CD4-positive, CD25-positive, alpha-beta regulatory T cell (primary cell): ENCODE data around the gene POC1A. TPM values are rescaled to one million over a fixed set of nuclear protein-coding genes. Genes with fewer than 3 reads are reported as not detected.
A peak's percentile ranks its signal among the peaks of the same experiment; 100 is the strongest.

ENCODE experiments used
- ATAC-seq, 2 donors: fragments of 150-1000 bp; cut with Tn5 transposase; one replicate each; pipeline ENCODE4 v1.10.0; 2021; ENCODE audit warnings: low read depth in 2 of 2, moderate number of reproducible peaks in 2 of 2, moderate library complexity in 1 of 2
- DNase-seq, 3 donors: peaks; one replicate each; pipeline versions ENCODE4 v3.0.0 to v3.0.0-alpha.2; 2012 to 2022; ENCODE audit warnings: mixed read lengths in 1 of 3
- H3K27ac ChIP-seq: one replicate; pipeline ENCODE4 v1.7.0; 2013; ENCODE audit warnings: mild to moderate bottlenecking, low read length; ENCODE audit not compliant: insufficient read depth, poor library complexity, severe bottlenecking
- H3K27me3 ChIP-seq: one replicate; pipeline ENCODE4 v1.7.0; 2013; ENCODE audit warnings: low read length; ENCODE audit not compliant: control insufficient read depth, insufficient read depth
- H3K36me3 ChIP-seq: one replicate; pipeline ENCODE4 v1.7.0; 2013; ENCODE audit warnings: mild to moderate bottlenecking, low read length, moderate library complexity; ENCODE audit not compliant: control insufficient read depth, insufficient read depth
- H3K4me1 ChIP-seq: 2 replicates; pipeline ENCODE4 v1.7.0; 2013; ENCODE audit warnings: mild to moderate bottlenecking, low read length; ENCODE audit not compliant: insufficient read depth, control insufficient read depth, poor library complexity, severe bottlenecking
- H3K4me3 ChIP-seq: one replicate; pipeline ENCODE4 v1.7.0; 2013; ENCODE audit warnings: low read depth, mild to moderate bottlenecking, low read length, moderate library complexity
- H3K9me3 ChIP-seq, 2 experiments: 1 replicate in 1 of 2; 2 replicates in 1 of 2; pipeline ENCODE4 v1.7.0; 2013; ENCODE audit warnings: low read length in 2 of 2, mild to moderate bottlenecking in 1 of 2, moderate library complexity in 1 of 2; ENCODE audit not compliant: control insufficient read depth in 2 of 2
- H3K27ac Mint-ChIP-seq, 3 donors: one replicate each; pipeline ENCODE4 v1.8.0; 2020 to 2022; ENCODE audit warnings: mild to moderate bottlenecking in 3 of 3, mixed read lengths in 3 of 3, moderate library complexity in 2 of 3
- H3K27me3 Mint-ChIP-seq: one replicate; pipeline ENCODE4 v1.8.0; 2022; ENCODE audit warnings: mild to moderate bottlenecking, mixed read lengths
- H3K36me3 Mint-ChIP-seq: one replicate; pipeline ENCODE4 v1.8.0; 2020; ENCODE audit warnings: mixed read lengths
- H3K4me1 Mint-ChIP-seq, 4 donors: one replicate each; pipeline ENCODE4 v1.8.0; 2020 to 2022; ENCODE audit warnings: mixed read lengths in 4 of 4, mild to moderate bottlenecking in 1 of 4
- H3K4me3 Mint-ChIP-seq, 4 donors: one replicate each; pipeline ENCODE4 v1.8.0; 2020 to 2022; ENCODE audit warnings: mild to moderate bottlenecking in 4 of 4, mixed read lengths in 4 of 4, moderate library complexity in 3 of 4
- H3K9me3 Mint-ChIP-seq, 7 donors: one replicate each; pipeline ENCODE4 v1.8.0; 2020 to 2022; ENCODE audit warnings: mixed read lengths in 7 of 7, mild to moderate bottlenecking in 3 of 7, moderate library complexity in 2 of 7
- polyA plus RNA-seq, 4 donors: library from polyadenylated mRNA; unstranded; fragments of 300-500 nt; fragmentation: Illumina TruSeq; gene quantifications; one replicate each; pipeline ENCODE4 v1.2.3, GENCODE V29; 2021
- total RNA-seq: library from RNA; stranded (reverse); gene quantifications from one replicate; pipeline ENCODE4 v1.2.3, GENCODE V29; 2022

The POC1A gene
- total and polyA plus RNA-seq, 5 donors from 2014 or later: 1.3 to 3.2 (median 1.7) TPM

- H3K36me3 ChIP-seq: no peaks in the 10 kb centered on the region
- no peak overlapping the region for H3K27ac ChIP-seq
- Mint-ChIP-seq H3K9me3 (no peaks in the 10 kb centered on the region), H3K4me3 (no peak overlapping the region), H3K27me3 (no peaks in the 10 kb centered on the region), H3K27ac (peak overlapping the region in 1 of 3 donors; percentile 56), H3K36me3 (no peaks in the 10 kb centered on the region), H3K4me1 (peaks cover 5 to 14% (median 11%) of the 10 kb centered on the region in 4 donors)
- no peak for DNase-seq
- H3K4me3 ChIP-seq: no peak overlapping the region
- no peaks in the 10 kb centered on the region for H3K9me3 ChIP-seq
- no peak for ATAC-seq
- no peaks in the 10 kb centered on the region for H3K27me3 ChIP-seq
- H3K4me1 ChIP-seq: peaks cover 9% of the 10 kb centered on the region
Measured at GRCh38 chr3:52083556-52084087, 70.6 kb downstream of the POC1A start.

GRCh38 chr3:52082951-52083350, 71.3 kb downstream of the POC1A start:
- no peak for DNase-seq
- H3K27ac Mint-ChIP-seq: no peak overlapping the region

GRCh38 chr3:52080830-52081719, 73.1 kb downstream of the POC1A start:
- no peak for DNase-seq
- H3K27ac ChIP-seq: no peak overlapping the region
- H3K9me3 ChIP-seq: no peaks in the 10 kb centered on the region
- no peaks in the 10 kb centered on the region for H3K36me3 ChIP-seq
- Mint-ChIP-seq H3K4me1 (peaks cover 0 to 3% (median 0%) of the 10 kb centered on the region in 4 donors), H3K36me3 (no peaks in the 10 kb centered on the region), H3K4me3 (peak overlapping the region in 1 of 4 donors; percentile 11), H3K9me3 (no peaks in the 10 kb centered on the region), H3K27me3 (no peaks in the 10 kb centered on the region), H3K27ac (peak overlapping the region in 1 of 3 donors; percentile 71)
- no peaks in the 10 kb centered on the region for H3K27me3 ChIP-seq
- no peak overlapping the region for H3K4me3 ChIP-seq
- no peak for ATAC-seq
- H3K4me1 ChIP-seq: no peaks in the 10 kb centered on the region

More at GRCh38 chr3:52082951-52083350, 71.3 kb downstream of the POC1A start:
- no peaks in the 10 kb centered on the region for H3K27me3 Mint-ChIP-seq
- no peaks in the 10 kb centered on the region for H3K9me3 Mint-ChIP-seq
- H3K36me3 ChIP-seq: no peaks in the 10 kb centered on the region
- no peak for ATAC-seq
- peaks cover 5 to 14% (median 11%) of the 10 kb centered on the region in 4 donors for H3K4me1 Mint-ChIP-seq
- no peak overlapping the region for H3K4me3 ChIP-seq
- no peaks in the 10 kb centered on the region for H3K9me3 ChIP-seq
- no peak overlapping the region for H3K27ac ChIP-seq
- H3K4me1 ChIP-seq: peaks cover 9% of the 10 kb centered on the region
- H3K27me3 ChIP-seq: no peaks in the 10 kb centered on the region
- no peak overlapping the region for H3K4me3 Mint-ChIP-seq
- no peaks in the 10 kb centered on the region for H3K36me3 Mint-ChIP-seq

- Histone ChIP-seq H3K4me3 (no peak overlapping the region), H3K27ac (no peak overlapping the region), H3K27me3 (no peaks in the 10 kb centered on the region), H3K4me1 (no peaks in the 10 kb centered on the region), H3K9me3 (no peaks in the 10 kb centered on the region), H3K36me3 (no peaks in the 10 kb centered on the region)
- H3K27me3 Mint-ChIP-seq: no peaks in the 10 kb centered on the region
- ATAC-seq (no peak), DNase-seq (no peak)
- H3K4me1 Mint-ChIP-seq: no peaks in the 10 kb centered on the region
- H3K4me3 Mint-ChIP-seq: no peak overlapping the region
- H3K36me3 Mint-ChIP-seq: no peaks in the 10 kb centered on the region
- no peaks in the 10 kb centered on the region for H3K9me3 Mint-ChIP-seq
- H3K27ac Mint-ChIP-seq: no peak overlapping the region
Measured at GRCh38 chr3:52079958-52080357, 74.3 kb downstream of the POC1A start.

GRCh38 chr3:52078781-52079560, 75.3 kb downstream of the POC1A start:
- H3K36me3 ChIP-seq: no peaks in the 10 kb centered on the region
- no peak for ATAC-seq
- DNase-seq: no peak
- no peaks in the 10 kb centered on the region for H3K9me3 ChIP-seq
- Mint-ChIP-seq H3K4me3 (no peak overlapping the region), H3K27me3 (no peaks in the 10 kb centered on the region), H3K4me1 (no peaks in the 10 kb centered on the region), H3K36me3 (no peaks in the 10 kb centered on the region), H3K9me3 (no peaks in the 10 kb centered on the region), H3K27ac (peak overlapping the region in 2 of 3 donors; percentile 11 to 34)
- H3K27me3 ChIP-seq: no peaks in the 10 kb centered on the region
- no peak overlapping the region for H3K4me3 ChIP-seq
- H3K27ac ChIP-seq: no peak overlapping the region
- no peaks in the 10 kb centered on the region for H3K4me1 ChIP-seq

- Histone ChIP-seq H3K36me3 (no peaks in the 10 kb centered on the region), H3K4me3 (no peak overlapping the region), H3K27me3 (no peaks in the 10 kb centered on the region), H3K9me3 (no peaks in the 10 kb centered on the region), H3K4me1 (no peaks in the 10 kb centered on the region), H3K27ac (no peak overlapping the region)
- H3K4me1 Mint-ChIP-seq: no peaks in the 10 kb centered on the region
- no peak overlapping the region for H3K27ac Mint-ChIP-seq
- no peak overlapping the region for H3K4me3 Mint-ChIP-seq
- no peaks in the 10 kb centered on the region for H3K9me3 Mint-ChIP-seq
- no peaks in the 10 kb centered on the region for H3K27me3 Mint-ChIP-seq
- ATAC-seq: no peak
- DNase-seq: no peak
- H3K36me3 Mint-ChIP-seq: no peaks in the 10 kb centered on the region
Measured at GRCh38 chr3:52077925-52078324, 76.3 kb downstream of the POC1A start.

- Histone ChIP-seq H3K9me3 (no peaks in the 10 kb centered on the region), H3K27ac (no peak overlapping the region), H3K27me3 (no peaks in the 10 kb centered on the region), H3K4me1 (no peaks in the 10 kb centered on the region), H3K36me3 (no peaks in the 10 kb centered on the region), H3K4me3 (no peak overlapping the region)
- no peaks in the 10 kb centered on the region for H3K27me3 Mint-ChIP-seq
- H3K36me3 Mint-ChIP-seq: no peaks in the 10 kb centered on the region
- H3K9me3 Mint-ChIP-seq: no peaks in the 10 kb centered on the region
- no peak for ATAC-seq
- H3K27ac Mint-ChIP-seq: no peak overlapping the region
- no peak overlapping the region for H3K4me3 Mint-ChIP-seq
- DNase-seq: no peak
- no peaks in the 10 kb centered on the region for H3K4me1 Mint-ChIP-seq
Measured at GRCh38 chr3:52076896-52077780, 77.1 kb downstream of the POC1A start.
